Endodermal cell (in vitro differentiated cells): Measurements from ENCODE around the gene CTNND2. TPM values are rescaled to one million over a fixed set of nuclear protein-coding genes. Genes with fewer than 3 reads are reported as not detected.

ENCODE experiments used
- DNase-seq: peaks from one replicate; pipeline ENCODE4 v3.0.0-alpha.2; 2017
- H3K27ac ChIP-seq: 2 replicates; pipeline ENCODE4 v1.5.1; 2013; ENCODE audit warnings: mild to moderate bottlenecking, low read depth, low read length, moderate library complexity
- H3K27me3 ChIP-seq: 2 replicates; pipeline ENCODE4 v1.6.1; 2013; ENCODE audit warnings: mild to moderate bottlenecking, low read length, moderate library complexity; ENCODE audit not compliant: insufficient read depth, control insufficient read depth, poor library complexity, severe bottlenecking
- H3K36me3 ChIP-seq: 2 replicates; pipeline ENCODE4 v1.7.0; 2013; ENCODE audit warnings: mild to moderate bottlenecking, low read length, moderate library complexity; ENCODE audit not compliant: control insufficient read depth, insufficient read depth
- H3K4me1 ChIP-seq: one replicate; pipeline ENCODE4 v1.7.0; 2013; ENCODE audit warnings: low read length; ENCODE audit not compliant: control insufficient read depth, insufficient read depth
- H3K4me3 ChIP-seq: 2 replicates; pipeline ENCODE4 v1.5.1; 2013; ENCODE audit warnings: mild to moderate bottlenecking, low read length, moderate library complexity
- H3K9ac ChIP-seq: 2 replicates; pipeline ENCODE4 v1.6.1; 2013; ENCODE audit warnings: mild to moderate bottlenecking, low read length, moderate library complexity; ENCODE audit not compliant: poor library complexity, severe bottlenecking; ENCODE audit errors: extremely low read depth
- H3K9me3 ChIP-seq: 2 replicates; pipeline ENCODE4 v1.6.1; 2013; ENCODE audit warnings: mild to moderate bottlenecking, low read length, moderate library complexity; ENCODE audit not compliant: control insufficient read depth
- H3K27ac Mint-ChIP-seq: 2 replicates; pipeline ENCODE4 v1.8.0; 2020; ENCODE audit warnings: mixed read lengths
- H3K27me3 Mint-ChIP-seq: 2 replicates; pipeline ENCODE4 v1.8.0; 2021; ENCODE audit warnings: mild to moderate bottlenecking, mixed read lengths; ENCODE audit not compliant: insufficient read depth
- H3K36me3 Mint-ChIP-seq: 2 replicates; pipeline ENCODE4 v1.8.0; 2020; ENCODE audit warnings: low read depth, mixed read lengths
- H3K4me1 Mint-ChIP-seq: 2 replicates; pipeline ENCODE4 v1.8.0; 2020; ENCODE audit warnings: mixed read lengths
- H3K4me3 Mint-ChIP-seq: 2 replicates; pipeline ENCODE4 v1.8.0; 2020; ENCODE audit warnings: mild to moderate bottlenecking, moderate library complexity, mixed read lengths
- H3K9me3 Mint-ChIP-seq: 2 replicates; pipeline ENCODE4 v1.8.0; 2020; ENCODE audit warnings: mild to moderate bottlenecking, mixed read lengths
- CTCF ChIP-seq: fragments of 200-600 bp; sonication (generic); conservative IDR thresholded peaks from 2 replicates; pipeline ENCODE4 v1.5.0; 2021; ENCODE audit warnings: antibody characterized with exemption, mild to moderate bottlenecking
- whole genome bisulfite sequencing, 2 experiments: methylation state at CpG; one replicate each; pipeline versions ENCODE4 v1.1.5 to v1.1.7; 2013; ENCODE audit warnings: missing lambda C conversion rate in 2 of 2, mixed read lengths in 1 of 2; ENCODE audit not compliant: insufficient coverage in 1 of 2, insufficient read length in 1 of 2; 5-methylcytosine and 5-hydroxymethylcytosine counted together
- total RNA-seq, 2 donors: library from RNA; stranded (reverse); fragmentation: NEBNext Ultra II Directional in 1 of 2; extraction: Animal tissue kit (Norgen Biotek cat#: 25700) in 1 of 2; gene quantifications; 2 replicates in 1 of 2; 3 replicates in 1 of 2; pipeline ENCODE4 v1.2.1, GENCODE V29; 2021

CTNND2 gene
- total RNA-seq, 2 donors from 2014 or later = 6.5 to 10.3 TPM

- Histone ChIP-seq H3K27ac (no peak overlapping the region), H3K36me3 (no peaks in the 10 kb centered on the region), H3K4me3 (no peak overlapping the region), H3K9me3 (no peaks in the 10 kb centered on the region), H3K27me3 (no peaks in the 10 kb centered on the region), H3K4me1 (no peaks in the 10 kb centered on the region), H3K9ac (no peak overlapping the region)
- 95 to 96% methylated on average over 2 to 6 of the region's 6 CpGs for WGBS, 2 experiments
- DNase-seq = no peak
- H3K27ac Mint-ChIP-seq = no peak overlapping the region
- H3K4me3 Mint-ChIP-seq = no peak overlapping the region
- no peaks in the 10 kb centered on the region for H3K9me3 Mint-ChIP-seq
- no peaks in the 10 kb centered on the region for H3K4me1 Mint-ChIP-seq
- no peaks in the 10 kb centered on the region for H3K27me3 Mint-ChIP-seq
- no peaks in the 10 kb centered on the region for H3K36me3 Mint-ChIP-seq
- no peak for TF ChIP-seq CTCF
Measured at GRCh38 chr5:11261241-11261640, 643.0 kb downstream of the CTNND2 start.

DNA sequence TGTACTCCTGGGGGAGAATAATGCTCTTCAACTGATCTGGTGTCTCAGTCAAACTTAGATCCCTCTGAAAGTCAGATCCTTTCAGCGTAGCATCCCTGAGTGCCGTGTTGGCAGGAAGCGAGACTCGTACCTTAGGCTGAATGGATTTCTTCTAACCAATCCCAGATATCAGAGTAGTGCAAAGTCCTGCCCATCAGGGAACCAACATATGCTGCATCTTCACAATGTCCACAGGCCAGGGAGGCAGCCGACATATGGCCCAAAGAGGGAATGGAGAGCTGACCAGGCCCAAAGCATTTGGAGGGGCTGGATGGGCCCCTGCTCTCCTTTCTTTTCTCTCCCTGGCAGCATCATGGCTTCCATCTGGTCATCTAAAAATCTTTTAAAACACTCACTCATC, 646.2 kb downstream of the CTNND2 start:
- no peaks in the 10 kb centered on the region for H3K4me1 Mint-ChIP-seq
- WGBS, 2 experiments = 89 to 100% methylated on average over 4 to 5 of the region's 5 CpGs
- no peak overlapping the region for H3K27ac Mint-ChIP-seq
- Histone ChIP-seq H3K4me3 (no peak overlapping the region), H3K36me3 (no peaks in the 10 kb centered on the region), H3K27me3 (no peaks in the 10 kb centered on the region), H3K9ac (no peak overlapping the region), H3K9me3 (no peaks in the 10 kb centered on the region), H3K4me1 (no peaks in the 10 kb centered on the region), H3K27ac (no peak overlapping the region)
- no peaks in the 10 kb centered on the region for H3K9me3 Mint-ChIP-seq
- H3K36me3 Mint-ChIP-seq = no peaks in the 10 kb centered on the region
- H3K4me3 Mint-ChIP-seq = no peak overlapping the region
- H3K27me3 Mint-ChIP-seq = no peaks in the 10 kb centered on the region
- no peak for TF ChIP-seq CTCF
- no peak for DNase-seq

DNA sequence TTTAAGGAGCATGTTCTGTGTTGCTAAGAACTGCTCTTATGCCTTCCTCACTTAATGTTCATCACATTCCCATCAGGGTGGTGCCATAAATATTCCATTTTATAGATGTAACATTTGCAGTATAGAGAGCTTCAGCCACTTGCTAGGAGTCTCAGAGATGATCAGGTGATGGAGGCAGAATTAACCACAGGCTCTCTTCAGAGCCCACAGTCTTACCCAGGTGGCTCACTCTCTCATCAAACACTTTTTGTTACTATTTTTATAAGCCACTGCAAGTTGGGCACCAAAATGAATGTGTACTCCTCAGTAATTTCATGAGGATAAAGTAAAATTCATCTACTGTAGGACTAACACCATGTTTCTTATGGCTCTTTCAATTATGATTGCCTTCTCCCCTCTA, 651.7 kb downstream of the CTNND2 start:
- TF ChIP-seq CTCF = no peak

More for the DNA sequence above, 651.7 kb downstream of the CTNND2 start:
- Mint-ChIP-seq H3K4me3 (no peak overlapping the region), H3K9me3 (no peaks in the 10 kb centered on the region), H3K36me3 (no peaks in the 10 kb centered on the region), H3K27me3 (no peaks in the 10 kb centered on the region), H3K4me1 (peaks cover 6% of the 10 kb centered on the region), H3K27ac (no peak overlapping the region)
- no peak for DNase-seq
- no peaks in the 10 kb centered on the region for H3K27me3 ChIP-seq
- H3K9me3 ChIP-seq = no peaks in the 10 kb centered on the region
- H3K36me3 ChIP-seq = no peaks in the 10 kb centered on the region
- no peak overlapping the region for H3K9ac ChIP-seq
- no peaks in the 10 kb centered on the region for H3K4me1 ChIP-seq
- H3K27ac ChIP-seq = no peak overlapping the region
- no peak overlapping the region for H3K4me3 ChIP-seq
